Retinal pigment epithelial cell (primary cell): ENCODE results near the gene HPSE2.

Experiments used
- DNase-seq: peaks from one replicate; pipeline ENCODE4 v3.0.0-alpha.2; 2010; ENCODE audit warnings: low read depth
- H3K4me3 ChIP-seq: 2 replicates; pipeline ENCODE4 v1.5.1; 2011; ENCODE audit warnings: mild to moderate bottlenecking, low read length, control low read depth, moderate library complexity
- CTCF ChIP-seq: conservative IDR thresholded peaks from 2 replicates; pipeline ENCODE4 v1.5.1; 2011; ENCODE audit warnings: low read depth, low read length, control low read depth, inconsistent platforms

The HPSE2 gene

GRCh38 chr10:99236627-99237309 is 1.1 kb upstream of the HPSE2 start:
- TF ChIP-seq CTCF: no peak

DNA sequence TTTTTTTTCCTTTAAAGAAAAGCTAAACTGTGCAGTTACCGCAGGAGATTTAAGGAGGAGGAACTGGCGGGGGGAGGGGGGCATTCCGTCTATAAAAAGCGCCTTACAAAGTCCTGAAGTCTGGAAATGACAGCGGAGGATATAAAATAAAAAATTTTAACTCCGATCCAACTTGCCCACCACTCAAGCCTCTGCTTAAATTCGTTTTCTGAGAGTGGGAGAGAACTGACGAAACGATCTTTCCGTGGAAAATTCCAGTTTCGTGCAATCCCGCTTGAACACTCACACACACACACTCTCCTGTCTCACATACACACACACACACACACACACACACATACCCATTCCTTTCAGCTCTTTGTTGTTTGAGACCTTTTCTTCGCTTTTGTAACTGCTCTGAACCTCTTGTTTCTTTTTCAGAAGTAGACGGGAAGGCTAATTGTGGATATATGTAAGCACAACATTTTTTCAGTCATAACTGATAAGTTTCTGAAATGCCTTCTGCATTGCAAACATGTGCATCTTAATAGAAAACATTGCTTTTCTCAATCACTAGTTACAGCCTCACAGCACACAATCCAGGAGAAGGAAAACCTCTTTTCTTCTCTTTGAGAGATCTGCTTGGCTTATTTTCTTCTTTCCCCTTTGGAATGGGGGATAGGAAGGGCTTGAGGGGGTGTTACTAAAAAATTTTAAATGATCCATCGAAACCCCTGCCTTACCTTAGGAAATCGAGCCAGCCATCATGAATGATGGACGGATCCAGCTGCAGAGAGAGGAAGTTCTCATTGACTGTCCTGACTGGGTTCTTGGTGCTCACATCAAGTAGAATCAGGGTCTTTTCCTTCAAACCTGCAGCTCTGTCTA is 628 bp downstream of the HPSE2 start:
- no peak overlapping the region for H3K4me3 ChIP-seq
- no peak for TF ChIP-seq CTCF
- no peak for DNase-seq

More at GRCh38 chr10:99236627-99237309, 1.1 kb upstream of the HPSE2 start:
- no peak for DNase-seq
- H3K4me3 ChIP-seq: no peak overlapping the region

DNA sequence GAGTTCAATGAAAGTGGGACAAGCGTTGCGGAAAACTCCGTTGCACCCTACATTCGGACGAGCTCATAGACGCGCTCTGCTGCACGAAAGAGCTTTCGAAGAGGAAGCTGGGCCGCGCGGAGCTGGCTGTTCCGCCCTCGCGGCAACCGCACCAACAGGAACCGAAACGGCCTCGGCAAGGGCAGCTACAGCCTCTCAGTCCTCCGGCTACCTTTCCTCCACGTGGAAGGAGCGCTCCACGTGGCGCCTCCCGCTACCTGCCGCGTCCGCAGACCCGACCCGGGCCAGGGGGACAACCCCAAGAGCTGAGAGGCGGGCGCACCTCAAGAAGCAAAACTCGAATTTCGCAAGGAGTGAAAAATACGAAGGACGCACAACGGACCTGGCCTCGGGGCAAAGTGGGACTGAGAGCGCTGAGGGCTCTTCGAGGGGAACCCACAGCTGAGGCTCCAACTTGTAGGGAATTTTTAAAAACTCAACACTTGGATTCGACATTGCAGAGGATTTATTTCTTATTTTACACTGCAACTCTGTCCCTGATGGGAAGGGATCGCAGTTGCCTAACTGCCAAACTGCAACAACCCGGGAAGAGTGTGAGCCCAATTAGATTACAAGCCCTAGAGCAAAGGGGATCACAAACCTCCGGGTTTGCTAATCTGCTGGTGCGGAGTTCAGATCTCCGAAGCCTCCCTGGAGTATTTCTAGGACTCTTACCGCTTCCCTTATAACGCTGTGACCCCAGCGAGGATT is 1.4 kb downstream of the HPSE2 start:
- peak overlapping the region; percentile 4 for H3K4me3 ChIP-seq
- no peak for TF ChIP-seq CTCF
- DNase-seq: no peak

- no peak for TF ChIP-seq CTCF
- DNase-seq: no peak
- H3K4me3 ChIP-seq: peak overlapping the region; percentile 4
Observed at GRCh38 chr10:99233689-99234037, 2.0 kb downstream of the HPSE2 start.

- DNase-seq: no peak
- TF ChIP-seq CTCF: no peak
- no peak overlapping the region for H3K4me3 ChIP-seq
Observed at GRCh38 chr10:99233000-99233688, 2.5 kb downstream of the HPSE2 start.

DNA sequence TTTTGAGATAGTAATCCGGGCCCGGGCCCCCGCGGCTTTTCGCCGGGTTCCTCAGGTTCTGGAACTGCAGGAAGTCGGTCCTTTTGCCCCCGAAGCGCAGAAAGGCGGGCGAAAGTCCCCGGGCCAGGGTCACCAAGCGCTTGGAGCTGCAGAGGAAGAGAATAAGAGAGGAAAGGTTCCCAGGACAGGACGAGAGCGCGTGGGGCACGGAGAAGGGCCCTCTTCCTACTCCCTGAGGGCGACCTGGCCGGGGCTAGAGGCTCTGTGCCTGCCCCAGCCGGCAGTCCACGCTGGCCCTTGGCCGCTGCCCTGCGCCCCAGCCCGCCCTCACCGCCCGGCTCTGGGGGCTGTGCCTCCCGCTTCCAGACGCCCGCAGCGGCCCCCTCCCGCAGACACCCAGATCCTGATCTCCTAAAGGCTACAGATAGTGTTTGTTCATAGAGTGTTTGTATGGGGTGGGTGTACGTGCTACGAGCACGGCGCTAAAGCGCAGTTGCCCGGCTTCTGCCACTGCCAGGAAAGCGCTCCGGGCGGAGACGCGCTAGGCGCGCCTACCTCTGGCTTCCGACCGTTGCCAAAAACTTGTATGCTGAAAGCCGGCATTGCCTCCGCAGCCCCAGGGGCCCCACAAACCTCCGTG is 3.2 kb downstream of the HPSE2 start:
- TF ChIP-seq CTCF: no peak
- DNase-seq: no peak
- H3K4me3 ChIP-seq: no peak overlapping the region
